ENCODE data around the gene CA9.

CA9 gene

GRCh38 chr9:35679766-35680330 is 6.1 kb downstream of the CA9 start:
- DNase-seq, result no peak

- no peak for DNase-seq
Observed at GRCh38 chr9:35680331-35681105, 6.8 kb downstream of the CA9 start.

DNA sequence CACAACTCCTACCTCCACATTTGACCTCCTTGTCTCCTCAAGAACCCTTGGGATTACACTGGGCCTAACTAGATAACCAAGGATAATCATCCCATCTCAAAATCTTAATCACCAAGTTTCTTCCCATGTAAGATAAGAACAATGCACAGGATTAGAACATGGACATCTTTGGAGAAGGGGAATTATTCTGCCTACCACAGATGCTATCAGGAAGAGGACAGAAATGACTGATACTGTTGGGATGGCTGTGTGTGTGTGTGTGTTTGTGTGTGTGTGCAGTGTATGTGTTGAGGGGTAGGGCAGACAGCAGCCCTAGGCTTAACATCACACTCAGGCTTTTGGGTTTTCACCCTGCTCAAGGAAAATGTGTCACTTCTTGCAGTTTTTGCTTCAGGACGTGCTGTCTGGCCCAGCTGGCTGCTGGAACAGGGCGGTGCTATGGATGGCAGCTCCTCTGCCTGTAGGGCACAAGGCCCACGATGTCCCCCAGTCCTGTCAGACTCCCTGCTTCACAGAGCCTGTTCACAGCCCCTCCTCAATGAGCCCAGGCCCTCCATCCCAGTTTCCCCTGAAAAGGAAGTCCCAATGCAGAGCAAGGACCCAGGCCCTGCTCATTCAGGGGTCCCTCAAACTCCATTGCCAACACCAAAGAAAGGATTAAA is 7.7 kb downstream of the CA9 start:
- DNase-seq, result no peak

DNA sequence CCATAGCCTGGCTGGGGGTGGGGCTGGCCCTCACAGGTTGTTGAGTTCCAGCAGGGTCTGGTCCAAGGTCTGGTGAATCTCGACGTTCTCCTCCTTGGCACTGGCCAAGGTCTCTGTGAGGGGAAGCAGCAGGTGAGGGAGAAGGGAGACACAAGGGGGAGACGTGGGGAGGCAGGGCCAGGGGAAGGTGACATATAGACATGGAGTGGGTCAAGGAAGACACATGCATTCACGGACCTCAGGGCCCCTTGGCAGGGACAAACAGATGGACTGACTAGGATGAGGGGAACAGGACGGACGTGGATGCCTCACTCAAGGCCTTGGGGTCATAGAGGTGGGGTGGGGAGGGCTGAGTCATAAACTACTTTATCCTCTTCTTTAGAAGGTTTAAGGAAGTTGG is 8.3 kb downstream of the CA9 start:
- no peak for DNase-seq

- DNase-seq, result no peak
Observed at GRCh38 chr9:35682520-35683315, 9.0 kb downstream of the CA9 start.

DNA sequence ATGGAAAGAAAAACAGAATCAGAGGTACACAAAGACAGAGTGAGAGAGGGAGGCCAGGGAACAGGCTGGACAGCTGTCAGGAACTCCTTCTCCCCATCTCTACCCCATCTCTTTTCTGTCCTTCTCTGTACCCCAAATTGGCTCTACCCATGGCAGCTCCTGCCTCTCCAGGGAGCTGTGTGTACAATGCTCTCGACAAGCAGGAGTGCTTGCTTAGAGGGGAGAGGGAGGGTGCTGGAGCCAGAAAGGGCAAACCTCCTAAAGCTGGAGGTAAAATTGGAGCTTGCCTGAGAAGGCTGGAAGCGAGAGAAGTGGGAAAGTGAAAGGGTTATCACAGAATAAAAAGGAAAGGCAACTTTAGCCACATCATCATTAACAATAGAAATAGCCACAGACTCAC is 9.6 kb downstream of the CA9 start:
- no peak for DNase-seq

DNA sequence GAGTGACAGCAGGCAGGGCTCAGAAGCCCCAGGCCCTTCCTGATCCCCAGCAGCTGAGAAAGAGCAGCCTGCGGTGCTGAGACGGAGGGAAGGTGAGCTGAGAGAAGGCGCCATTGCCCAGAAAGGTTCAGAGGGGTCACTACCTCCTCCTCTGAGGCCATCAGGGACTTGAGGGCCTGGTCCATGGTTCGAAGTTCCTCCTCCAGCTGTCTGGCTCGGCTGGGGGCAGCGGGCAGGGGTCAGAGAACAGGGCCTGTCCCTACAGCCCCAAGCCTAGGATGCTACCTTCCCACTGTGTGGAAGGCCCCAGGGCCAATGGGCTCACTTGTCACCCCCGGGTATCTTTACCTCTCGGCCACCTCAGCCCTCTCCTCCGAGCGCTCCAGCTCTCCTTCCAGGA is 11.2 kb downstream of the CA9 start:
- DNase-seq, result no peak

DNA sequence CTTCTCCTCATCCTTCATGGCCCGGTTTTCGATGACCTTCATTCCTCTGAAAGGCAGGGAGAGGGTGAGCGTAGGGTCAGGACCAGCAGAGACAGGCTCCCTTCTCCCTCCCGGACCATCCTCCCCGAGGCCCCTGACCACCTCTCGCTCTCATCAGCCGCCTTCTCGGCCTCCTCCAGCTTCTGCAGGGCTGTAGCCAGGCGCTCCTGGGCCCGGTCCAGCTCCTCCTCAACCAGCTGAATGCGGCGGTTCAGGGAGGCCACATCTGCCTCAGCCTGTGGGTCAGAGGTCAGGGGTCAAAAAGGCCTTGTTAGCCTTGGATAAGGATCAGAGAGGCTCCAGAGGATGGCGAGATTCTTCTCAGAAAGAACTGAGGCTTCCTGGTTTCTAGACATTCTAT is 11.8 kb downstream of the CA9 start:
- DNase-seq, result no peak

GRCh38 chr9:35686222-35687203 is 12.8 kb downstream of the CA9 start:
- no peak for DNase-seq

DNA sequence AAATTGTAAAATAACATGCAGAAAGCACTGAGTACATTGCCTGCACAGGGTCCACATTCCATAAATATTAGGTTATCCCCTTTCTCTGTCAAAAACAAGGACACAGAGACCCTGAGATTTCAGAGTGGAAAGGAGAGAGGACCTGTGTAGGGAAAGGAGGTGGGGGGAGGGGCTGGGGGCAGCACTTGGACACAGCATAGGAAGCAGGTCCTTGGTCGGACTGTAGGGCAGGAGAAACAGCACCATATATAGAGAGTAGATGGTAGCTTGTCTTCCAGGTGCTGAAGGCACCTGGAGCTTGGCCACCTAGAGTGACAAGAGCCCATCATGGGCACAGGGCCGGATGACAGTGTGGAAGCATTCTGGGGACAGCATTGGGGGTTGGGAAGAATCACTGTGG is 13.6 kb downstream of the CA9 start:
- no peak for DNase-seq

DNA sequence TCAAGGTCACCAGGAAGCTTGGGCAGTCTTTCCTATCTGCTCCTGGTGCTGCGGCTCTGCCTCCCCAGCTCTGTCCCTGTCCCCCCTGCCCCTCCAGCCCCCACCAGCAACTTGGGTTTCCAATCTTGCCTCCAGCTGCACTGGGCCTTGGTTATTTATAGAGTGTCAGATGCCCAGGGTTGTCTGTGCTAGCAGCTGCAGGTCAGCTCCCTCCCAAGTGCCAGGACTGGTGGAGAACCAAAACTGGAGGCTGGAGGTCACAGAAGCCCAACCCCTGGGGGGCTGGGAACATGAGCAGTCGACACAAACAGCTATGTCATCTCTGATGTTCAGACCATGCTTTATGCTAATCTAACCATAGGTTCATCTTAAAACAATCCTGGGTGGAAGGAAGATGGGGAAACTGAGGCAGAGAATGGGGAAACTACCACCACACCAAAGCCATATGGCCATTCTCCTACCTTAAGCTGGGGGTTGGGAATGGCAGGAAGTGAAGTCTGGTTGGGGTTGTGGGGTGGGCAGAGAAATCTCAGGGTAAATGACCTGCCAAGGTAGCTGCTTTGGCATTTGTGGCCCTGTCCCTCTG is 14.3 kb downstream of the CA9 start:
- no peak for DNase-seq

DNA sequence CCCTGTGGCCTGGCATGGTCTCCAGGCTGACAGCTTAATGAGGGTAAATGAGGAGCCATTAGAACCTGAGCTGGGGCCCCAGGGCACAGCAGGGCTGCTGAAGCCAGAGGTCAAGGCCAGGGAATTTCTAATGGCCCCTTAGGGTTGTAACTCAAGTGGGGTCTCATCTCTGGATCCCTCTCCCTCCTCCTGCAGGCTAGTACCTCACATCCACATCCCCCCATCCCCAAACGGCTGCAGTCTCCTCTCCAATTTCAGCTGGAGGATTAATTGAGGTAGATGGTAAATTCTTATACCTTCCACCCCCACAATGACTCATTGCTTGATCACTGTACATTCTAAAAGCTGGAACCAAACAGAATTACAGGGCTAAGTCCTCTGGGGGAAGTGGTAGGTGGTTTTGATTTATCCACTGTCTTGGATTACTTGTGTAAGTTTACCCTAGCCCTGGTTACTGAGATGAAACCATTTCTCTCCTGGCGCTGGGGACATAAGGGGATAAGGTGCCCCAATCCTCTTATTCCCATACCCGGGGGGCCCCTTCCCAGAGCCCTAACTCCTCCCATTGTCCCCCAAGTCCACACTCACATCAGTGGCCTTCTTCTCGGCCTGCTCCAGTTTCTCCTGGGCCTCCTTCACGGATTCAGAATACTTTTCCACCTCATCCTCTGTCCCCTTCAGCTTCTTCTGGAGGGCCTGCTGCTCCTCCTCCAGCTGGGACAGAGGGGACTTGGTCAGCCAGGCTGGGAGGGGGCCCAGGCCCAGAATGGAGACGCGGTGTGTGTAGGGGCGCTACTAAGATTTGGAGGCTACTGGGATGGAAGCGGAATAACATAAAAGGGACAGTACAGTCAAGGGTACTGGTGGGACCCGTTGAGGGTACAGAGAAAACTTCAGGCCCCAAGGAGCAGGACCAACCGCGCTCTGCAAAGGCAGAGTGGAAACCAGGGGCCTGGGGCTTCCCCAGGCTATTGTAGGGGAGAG is 15.1 kb downstream of the CA9 start:
- DNase-seq, result no peak

DNA sequence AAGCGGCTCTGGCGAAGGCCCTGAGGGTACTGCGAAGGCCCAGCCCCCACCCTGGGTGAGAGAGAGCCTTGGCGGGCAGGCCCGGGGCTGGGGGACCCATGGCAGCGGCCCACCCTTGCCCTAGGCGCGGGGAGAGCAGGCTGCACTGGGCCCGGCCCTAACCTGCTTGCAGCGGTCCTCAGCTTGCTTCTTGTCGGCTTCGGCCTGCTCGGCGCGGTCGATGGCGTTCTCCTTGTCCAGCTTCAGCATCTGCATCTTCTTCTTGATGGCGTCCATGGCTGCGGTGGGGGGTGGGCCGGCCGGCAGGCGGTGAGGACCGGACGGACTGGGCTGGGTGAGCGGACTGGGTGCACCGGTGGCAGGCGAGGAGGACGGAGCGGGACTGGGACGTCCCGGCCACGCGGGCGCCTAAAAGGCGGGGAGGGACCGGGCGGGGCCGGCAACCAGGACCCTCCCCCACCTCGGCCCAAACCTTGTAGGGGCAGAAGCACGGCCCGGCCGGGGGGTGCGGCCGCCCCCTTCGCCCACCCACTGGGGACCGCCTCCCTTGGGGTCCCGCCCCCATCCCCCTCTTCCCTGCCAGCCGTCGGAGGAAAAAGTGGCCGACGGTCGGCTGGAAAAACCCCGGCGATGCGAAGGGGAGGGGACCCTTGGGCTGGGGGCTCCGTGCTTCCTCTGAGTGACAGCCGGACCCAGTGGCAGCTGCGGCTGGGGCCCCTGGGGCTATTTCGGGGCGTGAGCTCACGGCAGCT is 16.0 kb downstream of the CA9 start, which contains the start of gene TPM2:
TPM2 (minus strand) TSS at position 384 of the 752 bp plus-strand sequence; CDS start at position 276, 108 bp downstream.
- no peak for DNase-seq

DNA sequence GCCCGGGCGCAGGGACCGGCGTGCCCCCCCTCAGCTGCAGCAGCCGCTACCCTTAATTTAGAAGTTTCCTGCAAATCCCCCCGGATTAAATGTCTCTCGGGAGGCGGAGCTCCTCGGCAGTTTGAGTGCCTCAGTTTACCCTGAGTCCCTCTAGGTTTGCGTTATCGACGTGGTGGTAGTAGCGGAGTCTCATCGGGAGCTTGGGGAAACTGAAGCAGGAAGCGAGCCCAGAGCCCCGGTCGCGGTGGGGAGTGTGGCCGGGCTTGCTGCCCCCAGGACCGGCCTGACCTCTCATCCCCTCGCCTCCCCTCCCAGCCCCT is 16.5 kb downstream of the CA9 start:
- no peak for DNase-seq

GRCh38 chr9:35690614-35691333 is 17.0 kb downstream of the CA9 start:
- peak; percentile 36 for DNase-seq

- no peak for DNase-seq
Observed at GRCh38 chr9:35691334-35691650, 17.6 kb downstream of the CA9 start.

- DNase-seq, result no peak
Observed at GRCh38 chr9:35691757-35692301, 18.1 kb downstream of the CA9 start.

DNA sequence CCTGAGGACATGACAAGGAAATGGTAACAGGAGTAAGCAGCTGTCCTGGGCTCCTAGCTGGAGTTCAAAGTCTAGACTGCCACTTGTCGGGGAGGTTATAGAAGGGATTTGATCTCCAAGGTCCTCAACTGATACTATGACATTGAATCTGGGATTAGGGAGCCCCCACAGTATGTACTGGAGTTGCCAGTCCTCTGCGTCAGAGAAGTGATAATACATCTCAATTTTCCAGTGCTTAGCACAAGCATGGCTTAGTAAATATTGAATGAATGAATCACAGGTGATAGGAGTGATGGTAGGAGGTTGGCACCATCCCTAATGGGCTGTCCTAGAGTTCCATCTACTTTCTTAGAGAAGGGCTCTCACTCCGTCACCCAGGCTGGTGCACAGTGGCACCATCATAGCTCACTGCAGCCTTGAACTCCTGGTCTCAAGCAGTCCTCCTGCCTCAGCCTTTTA is 22.2 kb downstream of the CA9 start:
- DNase-seq, result no peak

Measured in DMS79 treated with DMSO at 0.1 percent for 48 hours (cell line).